Keratinocyte (primary cell): Measurements from ENCODE around the gene TANC2.

ENCODE experiments used
- CTCF ChIP-seq, 3 experiments: IDR thresholded peaks in 1 of 3; conservative IDR thresholded peaks in 1 of 3; optimal IDR thresholded peaks in 1 of 3; 2 replicates in 2 of 3; 3 replicates in 1 of 3; pipeline versions ENCODE3 to v1.5.1; 2011; ENCODE audit warnings: low read length in 3 of 3, mild to moderate bottlenecking in 3 of 3, moderate library complexity in 2 of 3, control low read depth in 1 of 3, inconsistent platforms in 1 of 3; ENCODE audit not compliant: insufficient read depth in 2 of 3; ENCODE audit errors: extremely low read depth in 1 of 3
- EZH2 ChIP-seq: IDR thresholded peaks from one replicate; pipeline ENCODE4 v1.6.1; 2012; ENCODE audit warnings: inconsistent platforms, mild to moderate bottlenecking, low read length, moderate library complexity

GRCh38 chr17:62974788-62975187 lies 8.8 kb downstream of the TANC2 start:
- no peak for TF ChIP-seq CTCF (optimal IDR thresholded peaks at IDR 0.05 in 1 of 3, IDR thresholded peaks at IDR 0.05 in 1 of 3, conservative IDR thresholded peaks at IDR 0.05 in 1 of 3; ENCODE audit: extremely low read depth in 1 of 3, insufficient read depth in 2 of 3, low read length in 3 of 3)
- TF ChIP-seq EZH2: no peak
